Spleen (tissue), 7 donors: ENCODE measurements around the gene TMEM120B.

Source experiments
- CTCF ChIP-seq, 11 experiments: fragments of 200-600 bp in 7 of 11; fragments of 450-650 bp in 4 of 11; sonication (generic) in 4 of 11; IDR thresholded peaks in 8 of 11; conservative IDR thresholded peaks in 3 of 11; 1 replicate in 7 of 11; 2 replicates in 4 of 11; pipeline versions ENCODE4 v1.4.0 to v1.8.0; 2016 to 2021; ENCODE audit warnings: antibody characterized with exemption in 11 of 11, inconsistent platforms in 4 of 11, mild to moderate bottlenecking in 1 of 11
- POLR2A ChIP-seq, 3 donors: fragments of 450-650 bp; IDR thresholded peaks; one replicate each; pipeline ENCODE4 v1.5.1; 2017; ENCODE audit warnings: antibody characterized with exemption in 3 of 3, mild to moderate bottlenecking in 1 of 3
- POLR2AphosphoS5 ChIP-seq, 3 donors: sonication (generic); formaldehyde crosslinking; IDR thresholded peaks; one replicate each; pipeline ENCODE4 v1.5.1; 2017; ENCODE audit warnings: antibody characterized with exemption in 3 of 3
- donor health status: DM: no; HTN: no; CAD: no; lungs with moderate emphysema.
- donor health status: DM: no; HTN: no; CAD: no.
- donor health status: DM: no; HTN: no; CAD: no.

- no peak for TF ChIP-seq CTCF (IDR thresholded peaks at IDR 0.05 in 8 of 11, conservative IDR thresholded peaks at IDR 0.05 in 3 of 11)
- no peak for TF ChIP-seq POLR2A (IDR thresholded peaks at IDR 0.05)
- no peak for TF ChIP-seq POLR2AphosphoS5 (IDR thresholded peaks at IDR 0.05)
Observed at GRCh38 chr12:121769831-121770301, 57.3 kb downstream of the TMEM120B start.
